K562 (cell line): ENCODE data around the gene DNAL4. TPM values are rescaled to one million over a fixed set of nuclear protein-coding genes. Genes with fewer than 3 reads are reported as not detected.
"Not testable (repeated sequence)": the region's sequence is repeated elsewhere in the genome, so short reads cannot be mapped to it uniquely, and the experiment has no call there.

ENCODE experiments used
- ATAC-seq: fragments of 200-7000 bp; cut with Tn5 transposase; 3 replicates; pipeline ENCODE4 v1.9.1; 2020; ENCODE audit warnings: moderate library complexity
- BruUV-seq: library from RNA; stranded (reverse); fragments of 400-500 nt; replicated peaks from 2 replicates; lab custom pipeline; 2021; lab: Mats Ljungman, UMichigan
- CTCF ChIA-PET: fragments of 300-600 bp; formaldehyde crosslinking; extraction: SDS; loops from one replicate; lab custom pipeline; 2021; ENCODE audit warnings: low intra/inter-chr PET ratio; lab: Yijun Ruan, JAX
- POLR2A ChIA-PET: fragments of 300-600, 350-650 bp; sonication (Branson Sonifier 250); formaldehyde crosslinking; extraction: SDS; loops from one replicate; lab custom pipeline; 2021; ENCODE audit warnings: antibody characterized with exemption, inconsistent platforms; lab: Yijun Ruan, JAX
- DNase-seq, 4 experiments: peaks; one replicate each; pipeline versions ENCODE4 v3.0.0 to v3.0.0-alpha.2; 2011 to 2018; ENCODE audit warnings: low spot score in 3 of 4, mixed read lengths in 3 of 4; ENCODE audit errors: extremely low read depth in 1 of 4
- FAIRE-seq: peaks from 2 replicates; lab custom pipeline; 2011; peaks lifted over from hg19 to GRCh38; lab: Jason Lieb, UNC
- H2AFZ ChIP-seq: 2 replicates; pipeline ENCODE4 v1.6.0; 2011; ENCODE audit warnings: low read depth, low read length, control low read depth, inconsistent platforms
- H3K27ac ChIP-seq: fragments of 200-600 bp; 3 replicates; pipeline ENCODE4 v1.8.0; 2011; ENCODE audit warnings: low read depth, mild to moderate bottlenecking, control low read depth, inconsistent platforms, low read length, moderate library complexity, mixed read lengths; ENCODE audit errors: extremely low read depth
- H3K27me3 ChIP-seq, 2 experiments: fragments of 300-600 bp in 1 of 2; 2 replicates in 1 of 2; 3 replicates in 1 of 2; pipeline versions ENCODE4 v1.6.0 to v1.8.0; 2011; ENCODE audit warnings: inconsistent platforms in 2 of 2, low read length in 2 of 2, mild to moderate bottlenecking in 1 of 2, mixed read lengths in 1 of 2, moderate library complexity in 1 of 2; ENCODE audit not compliant: control insufficient read depth in 2 of 2, insufficient read depth in 2 of 2
- H3K36me3 ChIP-seq: fragments of 300-600 bp; 3 replicates; pipeline ENCODE4 v1.8.0; 2011; ENCODE audit warnings: mild to moderate bottlenecking, low read length, inconsistent platforms; ENCODE audit not compliant: control insufficient read depth, insufficient read depth
- H3K4me1 ChIP-seq, 2 experiments: fragments of 200-600 bp in 1 of 2; replicated peaks in 1 of 2; 2 replicates in 1 of 2; 3 replicates in 1 of 2; pipeline versions ENCODE4 v1.5.1 to v1.8.0; 2011; ENCODE audit warnings: inconsistent platforms in 2 of 2, low read length in 2 of 2, mild to moderate bottlenecking in 1 of 2, mixed read lengths in 1 of 2, moderate library complexity in 1 of 2; ENCODE audit not compliant: control insufficient read depth in 2 of 2, insufficient read depth in 2 of 2
- H3K4me2 ChIP-seq: 2 replicates; pipeline ENCODE4 v1.6.1; 2011; ENCODE audit warnings: low read length, control low read depth, inconsistent platforms, mixed read lengths; ENCODE audit not compliant: insufficient read depth
- H3K4me3 ChIP-seq: fragments of 200-600 bp; sonication (generic), shearing (Covaris generic); 2 replicates; pipeline ENCODE4 v1.5.1; 2016; ENCODE audit warnings: control low read depth, inconsistent platforms
- H3K79me2 ChIP-seq: fragments of 200-600 bp; 3 replicates; pipeline ENCODE4 v1.8.0; 2011; ENCODE audit warnings: low read length, inconsistent platforms; ENCODE audit not compliant: control insufficient read depth, insufficient read depth
- H3K9ac ChIP-seq, 2 experiments: 2 replicates each; pipeline versions ENCODE4 v1.6.0 to v1.6.1; 2011; ENCODE audit warnings: low read depth in 2 of 2, low read length in 2 of 2, control low read depth in 1 of 2, inconsistent platforms in 1 of 2, mild to moderate bottlenecking in 1 of 2, mixed read lengths in 1 of 2; ENCODE audit not compliant: insufficient read depth in 1 of 2
- H3K9me1 ChIP-seq: one replicate; pipeline ENCODE4 v1.6.0; 2011; ENCODE audit warnings: inconsistent platforms, mild to moderate bottlenecking, low read length, moderate library complexity; ENCODE audit not compliant: control insufficient read depth, insufficient read depth
- H3K9me3 ChIP-seq: replicated peaks from 2 replicates; pipeline ENCODE4 v1.5.1; 2011; ENCODE audit warnings: low read depth, low read length, inconsistent platforms; ENCODE audit not compliant: control insufficient read depth, insufficient read depth
- H4K20me1 ChIP-seq: replicated peaks from 2 replicates; pipeline ENCODE4 v1.6.1; 2011; ENCODE audit warnings: low read length, inconsistent platforms, mixed read lengths; ENCODE audit not compliant: control insufficient read depth, insufficient read depth
- EHMT2 ChIP-seq: fragments of 450-650 bp; IDR thresholded peaks from 2 replicates; pipeline ENCODE4 v1.6.1; 2018; ENCODE audit warnings: antibody characterized with exemption
- ETS2 ChIP-seq: IDR thresholded peaks from 2 replicates; pipeline ENCODE4 v1.6.1; 2016; ENCODE audit warnings: borderline replicate concordance, missing genetic modification characterization, mild to moderate bottlenecking, moderate library complexity, missing compliant biosample characterization; ENCODE audit not compliant: poor library complexity, severe bottlenecking
- KAT8 ChIP-seq: fragments of 450-650 bp; IDR thresholded peaks from 2 replicates; pipeline ENCODE4 v1.6.1; 2016; ENCODE audit warnings: low read depth, mild to moderate bottlenecking
- TCF7L2 ChIP-seq: fragments of 150-350 bp; IDR thresholded peaks from 2 replicates; pipeline ENCODE4 v1.6.1; 2016; ENCODE audit warnings: low read depth, mild to moderate bottlenecking, low read length, moderate library complexity
- WGBS: fragments of 100-300 bp; shearing (Covaris generic); methylation state at CpG from one replicate; pipeline ENCODE4 v1.1.6; 2016; ENCODE audit warnings: low coverage, mixed read lengths; ENCODE audit not compliant: insufficient coverage; ENCODE audit errors: missing lambda C conversion rate; 5-methylcytosine and 5-hydroxymethylcytosine counted together
- in situ Hi-C: fragments of 300-500 bp; cut with MboI; formaldehyde crosslinking; loops from 4 replicates; pipeline ENCODE4 v1.15.0; 2018; ENCODE audit warnings: inconsistent platforms, mixed read lengths
- intact Hi-C: fragments of 100-400 bp; cut with micrococcal nuclease; formaldehyde crosslinking; loops from 2 replicates; pipeline ENCODE4 v1.14.2; 2022
- polyA plus RNA-seq, 8 experiments: library from polyadenylated mRNA; depleted of rRNA in 4 of 8; stranded (reverse) in 5 of 8; unstranded in 3 of 8; fragments of >200 nt; fragmentation: Nextera tagmentation in 2 of 8; fragmentation: Illumina TruSeq in 1 of 8; extraction: Ambion mirVana in 2 of 8; extraction: Trizol in 1 of 8; gene quantifications; 2 replicates each; pipeline versions ENCODE4 v1.2.1 to v1.2.3, GENCODE V29; 2011 to 2014; ENCODE audit warnings: inconsistent platforms in 1 of 8, missing spikeins in 1 of 8
- total RNA-seq, 7 experiments: library from RNA; depleted of rRNA in 6 of 7; stranded (reverse); fragments of >200 nt in 6 of 7; fragmentation: Illumina TruSeq in 2 of 7; extraction: Trizol in 2 of 7; gene quantifications; 2 replicates each; pipeline versions ENCODE4 v1.2.1 to v1.2.3, GENCODE V29; 2011 to 2021; ENCODE audit warnings: low replicate concordance in 1 of 7
- TF ChIP-seq, protein P1 (sequence below): fragments of 250-450 bp; sonication (Bioruptor Pico); IDR thresholded peaks from 2 replicates; pipeline ENCODE4 v1.4.0; 2020; ENCODE audit warnings: borderline replicate concordance
- TF ChIP-seq, protein P2 (sequence below): sonication (generic); formaldehyde crosslinking; IDR thresholded peaks from 2 replicates; pipeline ENCODE4 v1.8.1; 2023; ENCODE audit warnings: mild to moderate bottlenecking, missing genetic modification reagents

The DNAL4 gene
- total and polyA plus RNA-seq, 9 of the 15 experiments (the other 6 are each of a cell fraction or from before 2014, with no cell fraction given): 0.20 to 9.4 (median 5.2) TPM

DNA sequence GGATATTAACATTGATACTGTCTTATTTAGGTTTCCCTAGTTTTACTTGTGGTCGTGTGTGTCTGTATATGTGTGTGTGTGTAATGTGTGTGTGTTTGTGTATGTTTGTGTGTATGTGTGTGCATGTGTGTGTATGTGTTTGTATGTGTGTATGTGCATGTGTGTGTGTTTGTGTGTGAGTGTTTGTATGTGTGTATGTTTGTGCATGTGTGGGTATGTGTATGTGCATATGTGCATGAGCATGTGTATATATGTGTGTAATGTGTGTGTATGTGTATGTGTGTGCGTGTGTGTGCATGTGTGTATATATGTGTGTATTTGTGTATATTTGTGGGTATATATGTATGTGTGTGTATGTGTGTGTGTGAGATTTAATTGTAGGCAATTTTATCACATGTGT, 17.3 kb upstream of the DNAL4 start:
- H3K27ac ChIP-seq: no peak overlapping the region

DNA sequence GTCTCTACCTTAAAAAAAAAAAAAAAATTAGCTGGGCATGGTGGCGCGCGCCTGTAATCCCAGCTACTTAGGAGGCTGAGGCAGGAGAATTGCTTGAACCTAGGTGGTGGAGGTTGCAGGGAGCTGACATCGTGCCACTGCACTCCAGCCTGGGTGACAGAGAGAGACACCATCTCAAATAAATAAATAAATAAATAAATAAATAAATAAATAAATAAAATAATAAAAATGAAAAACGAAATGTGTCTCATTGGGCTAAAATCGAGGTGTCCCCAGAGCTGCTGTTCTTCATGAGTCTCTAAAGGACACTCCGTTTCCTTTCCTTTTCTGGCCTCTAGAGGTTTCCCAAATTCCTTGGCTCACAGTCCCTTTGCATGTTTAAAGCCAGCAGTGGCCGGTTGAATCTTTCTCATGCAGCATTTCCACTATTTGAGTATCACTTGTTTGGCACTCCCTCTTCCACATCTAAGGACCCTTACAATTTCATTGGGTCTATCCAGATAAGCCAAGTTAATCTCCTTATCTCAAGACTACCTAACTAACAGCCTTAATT, 11.2 kb upstream of the DNAL4 start:
- H3K9me1 ChIP-seq, H2AFZ ChIP-seq, FAIRE-seq: not testable (repeated sequence)

More for the DNA sequence above, 17.3 kb upstream of the DNAL4 start:
- Histone ChIP-seq H2AFZ (no peak overlapping the region), H3K27me3 (peaks cover 0 to 6% of the 10 kb centered on the region in 2 experiments; a peak in 3 of 5 replicates), H4K20me1 (no peaks in the 10 kb centered on the region), H3K9ac (no peak overlapping the region), H3K79me2 (no peaks in the 10 kb centered on the region), H3K4me1 (no peaks in the 10 kb centered on the region), H3K9me3 (0 out of 2 replicates have a peak, but pooled peaks cover 1% of the 10 kb centered on the region), H3K4me3 (no peak overlapping the region), H3K4me2 (no peak overlapping the region), H3K36me3 (no peaks in the 10 kb centered on the region), H3K9me1 (no peaks in the 10 kb centered on the region)
- TF ChIP-seq, protein P1, sequence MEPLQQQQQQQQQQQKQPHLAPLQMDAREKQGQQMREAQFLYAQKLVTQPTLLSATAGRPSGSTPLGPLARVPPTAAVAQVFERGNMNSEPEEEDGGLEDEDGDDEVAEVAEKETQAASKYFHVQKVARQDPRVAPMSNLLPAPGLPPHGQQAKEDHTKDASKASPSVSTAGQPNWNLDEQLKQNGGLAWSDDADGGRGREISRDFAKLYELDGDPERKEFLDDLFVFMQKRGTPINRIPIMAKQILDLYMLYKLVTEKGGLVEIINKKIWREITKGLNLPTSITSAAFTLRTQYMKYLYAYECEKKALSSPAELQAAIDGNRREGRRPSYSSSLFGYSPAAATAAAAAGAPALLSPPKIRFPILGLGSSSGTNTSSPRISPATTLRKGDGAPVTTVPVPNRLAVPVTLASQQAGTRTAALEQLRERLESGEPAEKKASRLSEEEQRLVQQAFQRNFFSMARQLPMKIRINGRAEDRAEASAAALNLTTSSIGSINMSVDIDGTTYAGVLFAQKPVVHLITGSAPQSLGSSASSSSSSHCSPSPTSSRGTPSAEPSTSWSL (CRISPR knock-in tag): no peak
- no peak for TF ChIP-seq ETS2 (tag)
- TF ChIP-seq, protein P2, sequence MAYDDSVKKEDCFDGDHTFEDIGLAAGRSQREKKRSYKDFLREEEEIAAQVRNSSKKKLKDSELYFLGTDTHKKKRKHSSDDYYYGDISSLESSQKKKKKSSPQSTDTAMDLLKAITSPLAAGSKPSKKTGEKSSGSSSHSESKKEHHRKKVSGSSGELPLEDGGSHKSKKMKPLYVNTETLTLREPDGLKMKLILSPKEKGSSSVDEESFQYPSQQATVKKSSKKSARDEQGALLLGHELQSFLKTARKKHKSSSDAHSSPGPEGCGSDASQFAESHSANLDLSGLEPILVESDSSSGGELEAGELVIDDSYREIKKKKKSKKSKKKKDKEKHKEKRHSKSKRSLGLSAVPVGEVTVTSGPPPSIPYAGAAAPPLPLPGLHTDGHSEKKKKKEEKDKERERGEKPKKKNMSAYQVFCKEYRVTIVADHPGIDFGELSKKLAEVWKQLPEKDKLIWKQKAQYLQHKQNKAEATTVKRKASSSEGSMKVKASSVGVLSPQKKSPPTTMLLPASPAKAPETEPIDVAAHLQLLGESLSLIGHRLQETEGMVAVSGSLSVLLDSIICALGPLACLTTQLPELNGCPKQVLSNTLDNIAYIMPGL (CRISPR knock-in tag): no peak
- 0 out of 2 replicates have a peak, but pooled peaks have one; percentile 25 for TF ChIP-seq EHMT2
- TF ChIP-seq KAT8: no peak
- TF ChIP-seq TCF7L2: no peak
- intact Hi-C loops (no loop called here), in situ Hi-C loops (no loop called here)
- ChIA-PET POLR2A (no interaction called here), CTCF (interaction anchor here (0.6 kb wide), 1 partner anchor 32 kb away, joined by 4 read pairs; no protein-coding TSS in a partner anchor)
- no TSS peak for BruUV-seq
- DNase-seq (no peak), ATAC-seq (no peak), FAIRE-seq (no peak)
- 6% methylated on average over 2 of the region's 2 CpGs for WGBS

More for the DNA sequence above, 11.2 kb upstream of the DNAL4 start:
- H3K9me3 ChIP-seq, H3K4me3 ChIP-seq, H3K27ac ChIP-seq, H3K79me2 ChIP-seq, H3K4me1 ChIP-seq, CTCF ChIA-PET, H3K27me3 ChIP-seq, in situ Hi-C loops, H3K4me2 ChIP-seq, H3K36me3 ChIP-seq, BruUV-seq, H3K9ac ChIP-seq, ATAC-seq, intact Hi-C loops, H4K20me1 ChIP-seq, DNase-seq: not testable (repeated sequence)
- POLR2A ChIA-PET: interaction anchor here (0.6 kb wide), 1 partner anchor 32 kb away, joined by 4 read pairs; no protein-coding TSS in a partner anchor
- 10% methylated on average over 4 of the region's 8 CpGs for WGBS
